GM19397 (cell line): ENCODE data around the gene WNT7B.
"Not testable (repeated sequence)": the region's sequence is repeated elsewhere in the genome, so short reads cannot be mapped to it uniquely, and the experiment has no call there.

ENCODE experiments used
- ATAC-seq: cut with Tn5 transposase; IDR thresholded peaks from one replicate; pipeline ENCODE4 v1.9.1; 2021; ENCODE audit warnings: mild to moderate bottlenecking, moderate library complexity; ENCODE audit not compliant: unreplicated experiment

The WNT7B gene

DNA sequence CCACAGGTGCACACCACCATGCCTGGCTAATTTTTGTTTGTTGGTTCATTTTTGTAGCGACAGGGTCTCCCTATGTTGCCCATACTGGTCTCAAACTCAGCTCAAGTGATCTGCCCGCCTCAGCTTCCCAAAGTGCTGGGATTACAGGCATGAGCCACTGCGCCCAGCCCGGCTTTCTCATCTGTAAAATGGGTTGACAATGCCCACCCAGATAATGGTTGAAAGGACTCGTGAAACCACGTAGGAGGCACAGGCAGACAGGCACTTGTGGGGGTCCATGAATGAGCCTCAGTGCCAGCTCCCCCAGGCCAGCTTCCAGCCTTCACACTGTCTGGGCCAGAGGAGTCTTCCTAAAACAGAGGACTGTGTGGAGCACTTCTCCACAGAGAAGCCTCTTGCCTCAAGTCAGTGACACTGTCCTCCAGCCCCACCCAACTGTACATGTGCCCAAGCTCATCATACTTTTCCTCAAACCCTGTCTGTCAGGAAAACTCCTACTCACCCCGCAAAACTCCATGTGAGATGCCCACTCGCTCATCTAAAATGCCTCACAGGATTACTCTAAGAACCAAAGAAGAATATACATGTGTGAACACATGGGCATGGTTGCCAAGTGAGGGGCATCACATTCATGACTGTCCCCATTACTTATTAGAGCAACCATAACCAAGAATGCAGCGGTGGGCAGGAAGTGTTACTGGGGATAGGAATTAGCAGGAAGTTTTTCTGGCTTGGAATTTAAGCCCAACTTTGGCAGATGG is 32.1 kb upstream of the WNT7B start:
- no peak for ATAC-seq

DNA sequence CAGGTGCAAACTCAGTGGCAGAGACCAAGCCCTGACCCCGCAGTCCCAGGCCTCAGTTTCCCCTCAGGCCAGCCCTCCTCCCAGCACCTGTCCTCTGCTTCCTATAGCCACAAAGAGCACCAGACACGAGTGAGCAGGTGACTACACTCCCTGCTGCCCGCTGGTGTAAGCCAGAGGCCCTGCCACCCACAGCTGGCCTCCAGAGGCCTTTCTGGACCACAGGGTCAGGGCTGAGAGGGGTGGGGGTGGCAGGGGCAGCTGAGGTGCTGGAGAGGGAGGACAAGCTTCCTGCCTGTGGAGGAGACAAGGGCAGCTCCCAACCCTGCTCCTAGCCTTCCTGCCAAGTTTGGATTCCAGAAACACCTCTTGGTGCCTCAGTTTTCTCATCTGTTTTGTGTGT is 31.3 kb upstream of the WNT7B start:
- no peak for ATAC-seq

DNA sequence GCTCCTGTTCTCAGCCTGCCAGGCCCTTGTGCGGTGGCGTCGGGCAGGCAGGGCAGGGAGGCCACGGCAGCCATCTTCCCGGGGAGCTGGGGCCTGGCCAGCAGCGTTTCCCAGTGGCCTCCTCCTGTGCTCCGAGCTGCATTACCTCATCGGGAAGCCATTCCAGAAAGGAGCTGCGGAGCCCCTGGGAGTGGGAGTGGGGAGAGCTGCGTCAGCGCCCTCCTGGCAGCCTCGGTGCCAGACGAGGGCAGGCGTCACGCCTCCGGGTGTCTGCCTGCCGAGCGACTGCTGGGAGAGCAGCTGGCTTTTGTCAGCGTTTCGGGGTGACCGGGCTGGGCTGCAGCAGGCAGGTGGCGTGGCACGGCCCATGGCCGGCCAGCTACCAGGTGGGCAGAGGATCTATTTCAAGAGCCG is 30.9 kb upstream of the WNT7B start:
- ATAC-seq, result no peak

DNA sequence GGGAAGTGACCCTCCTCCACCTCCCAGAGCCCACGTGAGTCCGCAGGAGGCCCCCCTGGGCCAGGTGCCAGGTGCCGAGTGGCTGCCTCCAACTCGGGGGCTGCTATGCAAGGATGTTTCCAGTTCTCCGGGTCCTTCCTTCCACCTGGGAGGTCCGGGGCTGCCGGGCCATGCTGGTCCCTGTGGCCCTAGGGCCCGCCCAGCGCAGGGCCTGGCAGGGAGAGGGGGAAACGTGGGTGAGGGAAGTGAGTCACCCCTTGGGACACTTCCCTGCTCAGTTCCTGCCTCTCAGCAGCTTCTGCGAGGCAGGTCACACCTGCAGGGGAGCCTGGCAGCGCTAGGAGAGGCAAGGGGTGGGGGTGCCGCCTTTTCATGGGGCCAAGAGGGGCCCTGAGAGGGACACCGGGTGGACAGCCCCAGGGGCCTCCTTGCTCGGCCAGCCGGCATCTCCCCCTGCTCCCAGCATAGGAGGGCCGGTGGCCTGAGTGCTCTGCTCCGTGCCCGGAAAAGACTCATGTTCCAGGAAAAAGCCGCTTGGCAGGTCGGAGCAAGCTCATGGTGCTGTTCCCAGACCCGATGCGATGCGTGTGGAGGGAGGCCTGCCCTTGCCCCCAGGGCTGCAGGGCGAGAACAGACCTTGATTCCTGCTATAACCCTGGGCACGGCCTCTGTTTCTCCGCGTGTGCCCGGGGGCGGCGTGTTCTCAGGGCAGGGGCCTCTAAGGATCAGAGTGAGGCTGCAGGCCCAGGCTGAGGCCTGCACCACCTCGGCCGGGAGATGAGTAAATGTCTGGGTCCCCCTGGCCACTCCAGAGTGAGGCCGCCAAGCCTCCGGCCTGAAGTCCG is 30.3 kb upstream of the WNT7B start:
- ATAC-seq, result no peak

DNA sequence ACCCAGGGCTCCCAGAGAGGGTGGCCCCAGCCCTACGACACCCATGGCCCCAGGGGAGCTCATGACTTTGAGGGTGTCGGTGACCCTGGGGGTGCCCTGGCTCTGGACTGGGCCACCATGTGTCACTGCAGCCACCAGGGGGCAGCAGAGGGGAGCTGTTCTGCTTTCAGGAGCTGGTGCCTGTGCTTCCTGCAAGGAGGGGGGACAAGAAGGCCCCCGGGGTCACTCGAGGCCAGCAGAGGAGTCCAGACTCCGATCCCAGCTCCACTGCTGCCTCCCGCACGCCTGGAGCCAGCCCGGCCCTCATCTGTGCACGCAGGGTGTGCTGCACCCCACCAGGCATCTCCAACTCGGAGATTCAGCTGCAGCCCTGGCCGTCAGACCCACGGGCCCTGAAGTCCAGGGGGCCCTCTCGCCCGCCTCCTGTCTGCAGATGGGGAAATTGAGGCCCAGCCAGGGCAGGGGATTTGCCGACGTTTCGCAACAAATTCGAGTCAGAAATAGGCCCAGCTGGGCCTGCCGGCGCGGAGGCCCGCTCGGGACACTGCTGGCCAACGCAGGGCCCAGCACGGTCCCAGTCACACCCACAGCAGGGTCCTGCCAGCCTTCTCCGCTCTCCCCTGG is 29.5 kb upstream of the WNT7B start:
- no peak for ATAC-seq

DNA sequence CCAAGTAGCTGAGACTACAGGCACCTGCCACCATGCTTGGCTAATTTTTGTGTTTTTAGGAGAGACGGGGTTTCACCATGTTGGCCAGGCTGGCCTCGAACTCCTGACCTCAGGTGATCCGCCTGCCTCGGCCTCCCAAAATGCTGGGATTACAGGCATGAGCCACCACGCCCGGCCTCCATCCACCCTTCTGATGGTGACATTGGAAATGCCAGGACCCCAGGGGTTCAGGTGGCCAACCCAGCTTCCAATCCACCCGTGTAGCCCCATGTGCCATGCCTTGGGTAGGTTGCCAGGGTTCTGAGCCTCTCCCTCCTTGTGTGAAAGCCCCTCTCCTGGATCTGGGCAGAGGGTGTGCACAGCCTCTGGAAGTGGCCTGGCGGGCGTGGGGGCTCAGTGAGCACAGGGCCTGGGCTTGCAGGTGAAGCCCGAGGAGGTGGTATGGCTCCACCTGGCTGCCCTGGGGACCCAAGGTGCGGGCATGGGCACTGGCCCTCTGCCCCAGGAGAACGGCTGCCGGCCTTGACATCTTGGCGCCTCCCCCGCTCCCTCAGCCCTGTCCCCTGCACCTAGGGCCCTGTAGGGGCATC is 28.2 kb upstream of the WNT7B start:
- ATAC-seq, result not testable (repeated sequence)

DNA sequence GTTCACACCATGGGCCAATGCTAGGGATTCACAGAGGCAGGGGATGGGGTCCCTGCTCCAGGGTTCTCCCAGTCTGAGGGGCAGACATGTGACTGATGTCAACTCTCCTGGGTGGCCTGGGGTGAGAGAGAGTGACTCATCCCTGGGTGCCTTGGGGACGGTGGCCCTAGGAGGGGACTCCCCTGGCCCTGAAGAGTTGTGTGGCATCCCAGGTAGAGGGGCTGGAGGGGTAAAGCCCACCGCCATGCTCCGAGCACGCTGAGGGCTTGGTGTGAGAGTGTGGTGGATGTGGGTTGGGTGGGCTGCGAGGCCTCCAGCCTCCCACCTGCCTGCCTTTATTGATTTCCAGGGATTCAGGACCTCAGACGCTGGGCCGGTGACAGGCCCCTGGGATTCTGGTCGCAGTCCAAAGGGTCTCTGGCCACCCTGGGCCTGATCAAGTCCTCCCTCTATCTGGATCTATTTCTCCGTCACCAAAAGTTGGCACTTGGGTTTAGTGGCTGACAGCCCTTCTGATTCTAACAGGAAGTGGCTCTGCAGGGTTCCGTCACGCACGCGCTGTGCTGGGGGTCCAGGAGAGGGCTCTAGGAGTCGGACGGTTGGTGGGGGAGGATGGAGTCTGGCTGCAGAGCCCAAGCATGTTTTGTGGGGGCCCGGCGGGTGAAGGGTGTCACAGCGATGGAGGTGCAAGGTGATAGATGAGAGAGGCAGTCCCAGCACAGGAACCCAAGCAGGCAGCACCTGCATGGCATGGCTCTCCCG is 27.3 kb upstream of the WNT7B start:
- no peak for ATAC-seq

DNA sequence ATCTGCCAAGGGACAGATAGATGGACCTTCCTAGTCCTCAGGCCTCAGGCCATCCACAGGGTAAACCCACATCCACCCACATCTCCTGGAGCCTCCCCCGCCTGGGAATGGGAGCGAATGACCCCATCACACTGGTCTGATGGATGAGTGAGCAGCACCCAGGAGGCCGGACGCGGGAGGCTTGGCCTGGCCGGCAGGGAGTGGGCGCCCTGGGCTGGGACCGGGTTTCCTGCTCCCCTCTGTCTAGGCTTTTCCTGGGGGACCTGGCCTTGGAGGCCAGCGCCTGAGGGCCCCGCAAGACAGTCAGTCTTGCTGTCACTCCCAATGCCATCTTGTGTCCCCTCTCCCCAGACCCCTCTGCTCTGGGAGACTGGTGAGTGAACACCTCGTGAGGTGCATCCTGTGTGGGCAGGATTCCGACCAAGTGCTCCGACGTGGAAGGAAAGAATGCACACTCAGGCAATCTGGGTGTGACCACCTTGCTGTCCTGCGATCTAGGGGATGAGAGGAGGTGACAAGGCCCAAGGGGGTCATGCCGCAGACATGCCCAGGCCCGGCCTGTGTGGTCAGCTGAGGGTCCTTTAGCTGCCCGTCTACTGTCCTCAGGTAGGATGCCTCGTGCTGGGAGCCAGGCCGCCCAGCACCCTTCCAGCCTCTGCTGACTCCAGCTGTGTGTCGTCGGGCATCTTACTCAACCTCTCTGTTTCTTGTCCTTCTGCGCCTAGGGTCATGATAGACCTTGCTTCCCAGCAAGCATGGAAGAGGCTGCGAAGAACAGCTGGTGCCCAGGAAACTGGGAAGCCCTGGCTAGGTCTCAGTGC is 26.5 kb upstream of the WNT7B start:
- no peak for ATAC-seq

DNA sequence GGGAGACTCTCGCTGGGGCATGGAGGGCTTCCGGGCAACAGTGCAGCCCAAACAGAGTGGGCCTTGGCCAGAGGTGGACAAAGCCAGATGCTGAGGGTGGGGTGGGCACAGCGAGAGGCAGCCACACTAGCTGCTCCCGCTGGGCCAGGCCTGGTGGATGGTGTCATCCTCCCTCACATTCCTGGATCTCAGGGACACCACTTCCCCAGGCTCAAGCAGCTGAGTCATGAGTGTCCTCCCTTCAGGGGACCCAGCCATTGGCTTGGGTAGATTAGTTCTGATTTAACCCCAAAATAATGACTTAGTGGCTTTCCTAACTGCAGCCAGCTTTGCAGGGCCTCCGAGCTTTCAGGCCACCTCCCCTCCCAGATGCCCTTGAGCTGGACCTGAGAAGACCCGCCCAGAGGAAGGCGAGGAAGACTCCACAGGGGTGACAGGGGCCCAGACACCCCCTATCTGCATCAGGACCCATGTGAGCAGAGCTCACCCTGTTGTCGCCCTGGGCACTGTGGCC is 25.9 kb upstream of the WNT7B start:
- no peak for ATAC-seq

DNA sequence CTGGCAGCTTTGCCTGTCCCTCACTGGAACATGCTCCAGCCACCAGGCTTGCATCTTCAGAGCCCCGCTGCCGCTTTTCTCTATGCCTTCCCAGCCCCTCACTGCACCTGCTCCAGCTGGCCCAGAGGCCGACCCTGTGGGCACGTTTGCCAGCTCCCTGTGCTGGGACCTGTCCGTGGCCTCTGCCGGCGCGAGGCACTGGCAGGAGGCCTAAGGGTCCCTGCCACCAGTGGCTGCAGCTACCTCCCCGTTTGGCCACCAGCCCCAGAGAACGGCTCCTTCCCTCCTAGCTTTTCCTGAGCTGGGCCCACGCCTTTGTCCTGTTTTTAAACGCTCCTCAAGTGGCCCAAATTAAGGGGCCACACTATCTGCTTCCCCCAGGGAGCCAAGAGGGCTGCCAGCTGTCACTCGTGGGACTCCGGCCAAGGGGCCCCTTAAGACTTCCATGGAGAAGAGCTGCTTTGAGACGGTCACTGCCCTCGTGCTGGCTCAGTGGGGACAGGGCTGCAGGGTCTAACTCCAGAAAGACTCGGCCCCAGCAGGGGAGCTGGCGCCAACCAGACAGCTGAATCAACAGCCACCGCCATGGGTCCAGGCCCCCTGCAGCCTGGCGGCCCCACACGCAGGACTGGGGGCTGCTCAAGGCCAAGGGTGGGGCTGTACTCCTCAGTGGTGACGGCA is 24.6 kb upstream of the WNT7B start:
- ATAC-seq, result no peak

DNA sequence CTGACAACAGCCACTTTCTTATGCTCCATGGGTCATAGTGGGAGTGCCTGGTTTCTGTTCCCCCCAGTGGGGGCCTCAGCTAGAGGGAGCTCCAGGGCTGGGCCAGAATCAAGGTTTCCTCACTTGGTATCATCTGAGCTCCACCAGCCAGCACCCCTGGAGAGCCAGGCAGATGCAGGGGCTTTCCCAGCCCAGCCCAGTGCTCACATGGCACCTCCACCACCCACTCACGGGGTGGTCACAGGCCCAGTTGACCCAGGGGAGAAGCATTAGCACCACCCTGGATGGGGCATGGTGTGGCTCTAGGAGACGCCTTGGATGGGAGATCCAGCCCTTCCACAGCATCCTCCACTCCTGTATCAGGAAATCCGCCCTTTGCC is 24.1 kb upstream of the WNT7B start:
- no peak for ATAC-seq

DNA sequence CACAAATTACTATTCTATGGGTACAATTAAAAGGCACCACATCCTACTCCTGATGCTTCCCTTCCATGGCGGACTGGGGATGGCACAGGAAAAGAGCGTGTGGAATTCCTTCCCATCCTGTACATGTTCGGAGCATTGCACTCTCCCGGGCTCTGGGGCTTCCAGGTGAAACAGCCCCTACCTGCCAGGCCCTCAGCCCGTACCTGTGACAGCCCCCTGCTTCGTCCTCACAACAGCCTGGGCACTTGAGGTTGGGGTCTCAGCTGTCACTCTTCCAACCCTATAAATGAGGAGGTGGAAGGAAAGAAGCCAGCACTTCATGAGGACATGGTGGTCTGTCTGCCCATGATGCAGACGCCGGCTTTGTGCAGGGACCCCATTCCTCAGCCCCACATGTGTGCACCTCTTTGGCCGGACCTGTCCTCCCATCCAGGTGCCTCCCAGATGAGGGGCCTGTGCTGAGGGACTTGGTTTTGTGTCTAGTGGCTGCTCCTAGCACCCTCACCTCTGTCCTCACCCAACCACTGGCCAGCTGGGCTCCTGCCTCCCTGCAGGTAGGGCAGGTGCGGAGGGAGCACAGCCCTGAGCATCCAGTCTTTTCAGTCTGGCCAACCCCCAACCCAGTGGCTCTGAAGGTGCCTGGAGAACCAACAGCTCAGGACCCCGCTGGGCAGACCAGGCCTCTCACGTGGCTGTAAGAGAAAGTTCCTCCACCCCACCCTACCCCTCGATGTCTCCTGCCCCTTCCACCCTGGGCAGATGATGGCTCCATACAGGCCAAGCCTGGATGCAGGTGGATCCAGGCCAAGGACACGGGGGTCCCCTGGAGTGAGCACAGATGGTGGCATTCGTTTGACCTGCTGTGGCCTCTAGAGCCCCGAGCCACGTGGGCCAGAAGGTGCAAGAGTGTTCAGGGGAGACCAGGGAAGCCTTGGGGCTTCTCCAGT is 23.4 kb upstream of the WNT7B start:
- ATAC-seq, result no peak

DNA sequence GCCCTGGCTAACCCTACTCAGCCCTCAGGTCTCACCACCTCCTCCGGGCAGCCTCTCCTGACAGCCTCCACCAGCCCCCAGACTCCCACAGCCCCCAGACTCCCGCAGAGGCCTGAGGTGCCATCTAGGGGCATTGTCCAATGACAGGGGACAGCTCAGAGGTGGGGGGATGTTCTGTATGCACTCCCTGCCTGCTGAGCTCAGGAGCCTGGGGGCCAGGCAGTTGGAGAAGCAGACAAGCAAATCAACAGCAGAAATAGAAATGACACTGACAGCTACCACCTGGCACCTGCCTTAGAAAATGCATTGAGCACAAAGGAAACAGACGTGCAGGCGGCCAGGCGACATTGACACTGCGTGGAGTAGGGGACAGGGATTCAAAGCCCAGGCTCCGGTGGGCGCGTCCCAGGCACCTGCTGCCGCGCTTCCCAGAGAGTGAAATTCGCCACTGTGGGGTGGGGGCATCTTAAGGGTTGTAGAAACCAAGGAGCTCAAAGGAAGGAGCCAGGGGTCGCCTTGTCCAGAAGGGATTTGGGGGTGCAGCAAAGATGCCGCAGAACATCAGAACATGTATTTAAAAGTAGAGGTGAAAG is 22.5 kb upstream of the WNT7B start:
- no peak for ATAC-seq

DNA sequence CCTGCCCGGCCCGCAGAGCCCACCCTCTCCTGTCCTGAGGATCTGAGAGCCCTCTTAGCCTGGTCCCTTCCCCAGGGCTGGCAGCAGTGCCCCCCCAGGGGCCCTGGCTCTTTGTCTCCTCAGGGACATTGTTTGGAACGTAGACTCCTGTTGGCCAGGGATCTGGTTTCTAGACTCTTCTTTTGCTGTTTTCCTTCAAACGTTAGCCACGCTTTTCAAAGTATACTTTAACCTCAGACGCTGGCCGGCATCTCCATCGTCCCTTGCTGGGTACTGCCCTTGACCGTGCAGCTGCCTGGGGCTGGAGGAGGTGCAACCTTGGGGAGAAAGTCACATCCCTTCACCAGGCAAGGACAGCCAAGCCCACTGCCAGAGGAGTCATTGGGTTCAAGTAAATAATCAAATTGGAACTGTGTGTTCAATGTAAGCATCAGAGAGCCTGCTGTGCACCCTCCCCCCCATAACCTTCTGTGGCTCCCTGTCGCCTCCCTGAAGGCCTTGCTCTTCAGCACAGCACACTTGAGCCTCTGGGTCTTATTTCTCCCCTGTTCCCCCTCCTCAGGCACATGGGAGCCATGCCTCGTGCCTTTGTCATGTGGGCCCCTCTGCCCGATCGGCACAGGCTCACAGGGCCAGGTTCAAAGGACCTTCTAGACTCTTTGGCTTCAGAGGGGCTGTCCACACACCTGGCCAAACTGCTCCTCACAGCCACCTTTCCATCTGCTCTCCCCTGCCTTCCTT is 21.8 kb upstream of the WNT7B start:
- no peak for ATAC-seq

DNA sequence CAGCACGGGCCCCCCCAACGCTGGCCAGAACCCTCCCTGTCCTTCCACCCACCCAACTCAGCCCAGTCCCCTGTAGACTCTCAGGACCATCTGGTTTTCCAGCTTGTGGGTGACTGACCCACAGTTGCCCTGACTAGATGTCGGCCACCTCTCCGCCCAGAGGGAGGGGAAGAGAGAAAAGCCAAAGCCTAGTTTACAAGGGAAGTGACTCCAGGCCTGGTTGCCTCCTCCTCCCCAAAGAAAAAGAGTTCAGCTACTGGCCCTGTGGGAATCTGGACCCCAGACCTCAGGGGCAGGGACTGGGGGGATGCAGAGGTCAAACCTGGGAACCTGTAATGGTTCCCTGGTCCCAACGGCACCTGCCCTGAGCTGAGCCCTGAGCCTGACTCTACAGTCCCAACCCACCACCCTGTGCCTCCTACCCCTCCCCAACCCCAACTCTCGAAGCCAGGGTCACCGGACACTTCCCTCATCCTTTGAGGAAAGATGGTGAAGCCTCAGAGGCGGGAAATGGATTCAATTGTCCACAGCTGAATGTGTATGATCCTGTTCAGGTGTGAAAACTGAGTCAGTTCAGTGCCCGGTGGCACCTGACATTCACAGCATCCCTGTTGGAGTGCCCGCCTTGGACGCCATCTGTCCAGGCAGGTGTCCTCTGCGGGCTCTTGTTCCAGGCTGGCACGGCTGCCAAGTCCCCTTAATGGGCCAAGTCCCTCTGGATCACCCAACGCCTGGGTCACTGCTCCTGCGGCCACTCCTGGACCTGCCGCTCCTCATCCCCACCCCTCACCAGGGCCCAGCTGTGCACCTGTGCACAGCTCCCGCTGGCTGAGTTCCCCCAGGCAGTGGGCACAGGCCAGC is 21.0 kb upstream of the WNT7B start:
- ATAC-seq, result no peak
